CD4-positive, alpha-beta T cell treated with Interferon alpha-2 for 1 hour (primary cell): ENCODE measurements around the gene FAM13A.
"Not testable (repeated sequence)": the region's sequence is repeated elsewhere in the genome, so short reads cannot be mapped to it uniquely, and the experiment has no call there.

Experiments
- DNase-seq, 2 donors: peaks; one replicate each; pipeline ENCODE4 v3.0.0-alpha.2; 2020 to 2022

Gene FAM13A

DNA sequence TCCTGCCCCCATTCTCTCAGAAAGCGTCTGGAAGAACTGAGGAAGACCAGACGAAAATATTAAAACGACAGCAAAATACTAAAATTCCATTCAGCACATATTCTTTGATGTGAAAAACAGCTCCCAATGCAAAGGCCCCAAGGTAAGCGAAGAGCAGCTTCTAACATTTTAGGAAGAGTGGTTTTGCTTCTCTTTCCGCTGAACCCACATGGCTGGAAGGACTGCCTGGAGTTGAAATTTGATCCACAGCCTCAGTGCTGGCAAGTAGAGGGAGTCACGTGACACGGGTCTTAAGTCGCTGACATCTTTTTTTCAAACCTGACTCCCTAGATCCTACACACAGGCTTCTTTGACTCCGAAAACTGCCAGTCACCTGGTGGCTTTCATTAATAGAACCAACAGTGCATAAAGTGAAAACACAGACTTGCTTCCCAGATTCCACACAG lies at the start of gene FAM13A:
TSS of gene FAM13A (minus strand) at position 233 of the 446 bp plus-strand sequence. CDS start at position 12, 221 bp downstream.
- DNase-seq, result no peak

DNA sequence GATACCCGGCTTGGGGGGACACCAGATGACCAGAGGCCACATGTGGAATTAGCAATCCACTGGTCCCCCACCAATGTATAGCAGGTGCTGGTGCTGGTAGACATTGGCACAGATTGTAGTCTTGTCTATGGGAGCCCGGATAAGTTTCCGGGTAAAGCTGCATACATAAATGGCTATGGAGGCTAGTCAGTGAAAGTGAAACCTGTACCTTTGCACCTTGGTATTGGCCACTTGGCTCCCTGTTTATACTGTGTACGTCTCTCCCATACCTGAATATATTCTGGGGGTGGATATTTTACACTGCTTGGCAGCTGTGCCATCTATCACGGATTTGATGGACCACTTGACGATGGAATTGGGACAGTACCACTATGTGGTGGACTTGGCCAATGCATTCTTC lies 48.7 kb upstream of the FAM13A start:
- no peak for DNase-seq

DNA sequence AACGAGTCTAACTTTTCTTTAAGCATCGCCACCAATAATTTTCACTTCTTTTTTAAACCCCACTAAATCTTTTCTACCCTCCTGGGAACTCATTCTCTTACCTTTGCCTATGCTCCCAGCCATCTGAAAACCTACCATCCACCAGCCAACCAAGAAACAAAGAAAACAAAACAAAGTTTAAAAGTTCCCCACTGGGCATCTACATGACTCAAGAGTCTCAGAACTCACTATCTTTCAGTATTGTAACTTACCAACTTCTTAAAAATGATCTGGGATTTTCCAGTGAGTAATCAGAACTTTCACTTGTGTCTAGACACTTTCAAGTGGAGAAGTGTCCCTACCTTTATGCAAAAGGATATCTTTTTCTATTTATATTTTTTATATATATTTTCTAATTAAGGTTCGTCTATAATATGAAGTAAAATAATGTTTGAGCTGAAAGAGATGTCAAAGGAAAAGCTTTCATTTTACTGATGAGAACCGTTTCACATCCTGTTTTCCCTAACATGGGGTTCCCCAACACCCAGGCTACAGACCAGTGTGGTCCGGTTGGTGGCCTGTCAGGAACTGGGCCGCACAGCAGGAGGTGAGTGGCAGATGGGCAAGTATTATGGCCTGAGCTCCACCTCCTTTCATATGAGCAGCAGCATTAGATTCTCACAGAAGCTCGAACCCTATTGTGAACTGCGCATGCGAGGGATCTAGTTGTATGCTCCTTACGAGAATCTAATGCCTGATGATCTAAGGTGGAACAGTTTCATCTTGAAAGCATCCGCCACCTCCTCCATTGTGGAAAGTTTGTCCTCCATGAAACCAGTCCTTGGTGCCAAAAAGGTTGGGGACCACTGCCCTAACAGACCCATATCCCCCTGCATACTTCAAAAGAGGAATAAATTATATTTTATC lies 44.5 kb upstream of the FAM13A start:
- DNase-seq, result no peak

DNA sequence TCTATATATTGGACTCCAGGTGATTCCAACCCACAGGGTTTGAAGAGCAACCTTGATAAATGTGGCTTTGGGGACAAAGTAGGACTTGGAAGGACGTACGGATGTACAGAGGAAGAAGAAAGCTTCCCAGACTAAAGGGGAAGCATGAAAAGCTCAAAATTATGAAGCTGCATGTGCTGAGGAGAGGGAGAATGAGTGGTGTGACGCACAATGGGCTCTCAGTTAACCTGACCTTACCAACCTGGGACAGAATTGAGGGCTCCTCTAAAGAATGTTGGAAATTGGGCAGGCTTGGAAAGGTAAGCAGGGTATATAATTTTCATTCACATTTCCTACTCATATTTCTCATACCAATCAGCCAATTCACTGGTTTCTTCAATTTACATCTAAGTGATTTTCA lies 43.9 kb upstream of the FAM13A start:
- DNase-seq, result no peak

DNA sequence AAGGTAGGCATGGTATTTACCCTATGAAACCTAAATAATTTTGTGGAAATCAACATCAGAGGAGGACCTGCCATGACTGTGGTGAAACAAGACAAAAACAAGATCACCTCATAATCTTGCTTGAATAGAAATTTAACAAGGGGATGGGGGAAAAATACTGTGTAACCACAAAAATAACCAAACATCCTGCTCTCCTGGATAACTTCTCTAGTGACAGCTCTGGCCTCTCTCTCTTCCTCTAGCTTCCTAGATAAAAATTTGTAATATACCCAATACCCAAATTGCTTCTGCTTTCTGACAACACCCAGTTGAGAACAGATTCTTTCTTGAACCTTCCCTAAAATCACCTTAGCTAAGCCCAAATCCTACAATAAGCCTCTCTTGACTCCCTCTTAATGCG lies 42.5 kb upstream of the FAM13A start:
- no peak for DNase-seq

DNA sequence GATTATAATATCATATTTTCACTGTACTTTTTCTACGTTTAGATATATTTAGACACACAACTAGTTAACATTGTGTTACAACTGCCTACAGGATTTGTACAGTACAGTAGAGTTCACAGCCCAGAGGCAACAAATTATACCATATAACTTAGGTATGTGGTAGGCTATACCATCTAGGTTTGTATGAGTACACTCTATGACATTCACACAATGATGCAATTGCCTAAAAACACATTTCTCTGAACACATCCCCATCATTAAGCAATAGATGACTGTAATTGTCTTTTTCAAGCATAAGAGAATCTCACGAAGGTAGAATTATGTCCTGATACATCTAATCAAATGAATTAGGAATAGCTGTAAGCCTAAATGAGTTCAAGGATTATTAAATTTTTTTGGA lies 42.0 kb upstream of the FAM13A start:
- DNase-seq, result no peak

DNA sequence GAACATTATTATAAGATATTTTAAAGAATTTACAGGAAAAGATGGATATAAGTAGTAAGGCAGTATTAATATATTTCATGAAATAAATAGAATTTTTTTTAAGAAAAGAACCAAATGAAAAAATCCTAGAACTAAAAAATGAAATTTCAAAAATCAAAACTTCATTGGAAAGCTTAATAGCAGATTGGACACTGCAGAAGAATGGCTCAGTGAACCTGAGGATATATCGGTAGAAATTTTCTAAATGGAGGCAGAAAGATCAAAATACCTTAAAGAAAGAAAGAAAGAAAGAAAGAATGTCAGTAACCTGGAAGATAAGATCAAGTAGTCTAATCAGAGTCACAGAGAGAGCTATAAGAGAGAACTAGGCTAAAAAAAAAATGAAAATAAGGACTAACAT lies 21.3 kb upstream of the FAM13A start:
- DNase-seq, result no peak

DNA sequence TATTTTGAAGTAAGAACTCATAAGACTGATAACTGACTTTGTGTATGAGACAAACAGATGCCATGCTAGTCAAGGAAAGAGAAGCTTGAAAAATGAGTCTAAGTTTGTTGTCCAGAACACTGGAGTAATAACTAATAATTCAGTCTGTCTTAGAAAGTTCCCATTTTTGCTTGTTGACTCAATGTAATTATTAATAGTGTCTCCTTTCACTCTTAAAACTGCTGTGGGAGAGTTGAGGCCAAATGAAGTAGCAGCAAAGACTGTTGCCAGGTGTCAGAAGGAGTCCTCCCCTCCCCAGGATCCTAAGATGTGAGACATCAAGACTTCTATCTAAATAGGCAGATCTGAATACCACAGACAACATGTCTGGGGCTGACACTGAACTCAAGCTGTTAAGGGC lies 20.8 kb upstream of the FAM13A start:
- no peak for DNase-seq

DNA sequence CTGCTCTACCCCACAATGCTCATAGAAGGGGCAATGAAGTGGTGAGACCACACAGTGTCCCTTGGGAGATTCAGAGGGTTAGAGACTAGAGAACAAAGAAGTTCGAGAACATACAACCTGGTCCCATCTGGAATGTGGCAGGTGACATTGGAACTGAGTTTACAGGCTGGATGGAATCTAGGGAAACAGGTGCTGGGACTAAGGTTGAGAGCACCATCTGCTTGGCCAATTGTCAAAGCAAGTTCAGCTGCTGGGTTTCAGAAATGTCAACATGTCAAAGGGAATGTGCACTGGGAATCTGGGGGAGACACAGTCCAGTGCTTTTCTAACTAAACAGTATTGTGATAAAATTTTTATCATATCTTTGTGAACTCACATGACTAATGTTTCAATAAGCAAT lies 15.9 kb upstream of the FAM13A start:
- no peak for DNase-seq

DNA sequence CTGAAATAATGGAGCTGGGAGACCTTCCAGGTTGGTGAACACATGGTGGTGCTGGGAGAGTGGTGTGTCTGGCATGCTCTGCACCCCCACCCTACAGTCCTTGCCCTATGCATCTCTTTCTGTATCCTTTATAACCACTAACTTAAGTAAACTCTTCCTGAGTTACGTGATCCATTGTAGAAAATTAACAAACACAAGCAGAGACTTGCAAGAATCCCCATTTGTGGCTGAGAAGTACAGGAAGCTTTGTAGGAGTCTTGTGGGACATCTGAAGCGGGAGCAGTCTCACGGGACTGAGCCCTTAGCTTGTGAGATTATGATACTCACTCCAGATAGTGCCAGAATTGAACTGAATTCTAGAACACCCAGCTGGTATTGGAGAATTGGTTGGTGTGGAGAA lies 14.3 kb upstream of the FAM13A start:
- no peak for DNase-seq

DNA sequence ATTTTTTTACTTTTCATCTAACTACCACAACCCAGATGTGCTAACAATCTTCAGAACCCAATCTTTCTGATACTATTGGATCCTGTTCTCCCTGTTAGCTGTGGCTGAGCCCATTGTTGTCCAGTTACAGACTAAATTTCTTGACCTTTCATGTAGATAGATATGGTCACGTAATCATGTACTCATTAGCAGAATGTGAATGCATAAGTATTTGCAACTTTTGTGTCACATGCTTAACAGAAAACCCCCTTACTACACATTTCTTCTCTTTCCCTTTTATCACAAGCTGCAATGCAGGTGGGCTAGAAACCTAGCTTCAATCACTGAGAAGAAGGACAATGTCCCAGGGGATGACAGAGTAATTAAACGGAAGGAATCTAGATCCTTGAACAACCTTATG lies 13.1 kb upstream of the FAM13A start:
- DNase-seq, result no peak

DNA sequence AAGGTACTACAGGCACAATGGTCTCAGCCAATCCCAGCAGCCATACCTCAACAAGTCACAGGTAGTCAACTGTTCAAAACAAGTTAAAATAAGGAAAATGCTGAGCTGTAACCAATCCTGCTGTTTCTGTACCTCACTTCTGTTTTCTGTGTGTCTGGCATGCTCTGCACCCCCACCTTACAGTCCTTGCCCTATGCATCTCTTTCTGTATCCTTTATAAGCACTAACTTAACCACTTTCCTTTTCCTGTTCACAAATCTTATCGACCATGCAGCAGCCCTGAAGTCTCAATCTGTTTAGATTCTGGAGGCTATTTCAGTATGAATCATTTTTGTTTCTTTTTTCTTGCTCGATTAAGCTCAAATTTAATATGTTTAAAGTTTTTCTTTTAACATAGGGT lies 12.5 kb upstream of the FAM13A start:
- DNase-seq, result no peak

DNA sequence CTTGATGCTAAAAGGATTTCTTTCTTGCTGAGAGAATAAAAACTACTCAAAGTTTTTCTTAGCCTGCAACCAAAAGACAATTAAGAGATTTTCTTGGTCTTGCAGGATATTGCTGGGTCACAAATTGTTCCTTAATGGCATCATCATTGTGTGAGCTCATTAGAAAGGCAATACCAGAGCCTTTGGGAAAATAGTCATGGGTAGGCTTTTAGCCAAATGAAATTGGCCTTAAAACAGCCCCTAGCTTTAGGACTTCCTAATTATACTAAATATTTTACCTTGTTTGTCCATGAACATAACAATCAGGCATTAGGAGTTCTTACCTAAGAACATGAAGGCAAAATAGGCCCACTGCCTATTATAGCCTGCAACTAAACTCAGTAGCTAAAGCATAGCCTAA lies 10.4 kb upstream of the FAM13A start:
- DNase-seq, result no peak

DNA sequence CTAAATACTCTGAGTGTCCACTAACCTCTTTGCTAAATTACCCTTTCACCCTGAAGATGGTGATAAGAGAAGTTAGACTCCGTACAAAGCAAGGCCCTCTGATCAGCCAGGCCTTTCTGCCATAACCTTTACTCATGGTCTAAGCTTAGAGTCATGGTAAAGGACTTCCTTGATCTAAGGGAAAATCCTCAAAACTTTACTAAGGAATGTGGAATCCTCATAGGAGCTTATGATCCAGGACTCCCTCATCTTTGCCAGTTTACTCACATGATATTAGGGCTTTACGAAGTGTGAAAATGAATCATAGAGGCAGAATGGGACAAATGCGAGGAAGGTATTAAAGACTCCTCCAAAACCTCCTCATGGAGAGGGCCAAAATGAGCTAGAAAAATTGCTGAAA lies 7.9 kb upstream of the FAM13A start:
- no peak for DNase-seq

DNA sequence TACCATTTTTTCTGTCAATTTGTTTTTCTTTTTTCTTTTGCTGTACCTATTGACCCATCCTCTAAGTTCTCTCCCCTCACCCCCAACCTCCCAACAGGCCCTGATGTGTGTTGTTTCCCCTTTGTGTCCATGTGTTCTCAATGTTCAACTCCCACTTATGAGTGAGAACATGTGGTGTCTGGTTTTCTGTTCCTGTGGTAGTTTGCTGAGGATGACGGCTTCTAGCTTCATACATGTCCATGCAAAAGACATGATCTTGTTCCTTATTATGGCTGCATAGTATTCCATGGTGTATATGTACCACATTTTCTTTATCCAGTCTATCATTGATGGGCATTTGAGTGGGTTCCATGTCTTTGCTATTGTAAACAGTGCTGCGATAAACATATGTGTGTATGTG lies 859 bp upstream of the FAM13A start:
- DNase-seq, result not testable (repeated sequence)

DNA sequence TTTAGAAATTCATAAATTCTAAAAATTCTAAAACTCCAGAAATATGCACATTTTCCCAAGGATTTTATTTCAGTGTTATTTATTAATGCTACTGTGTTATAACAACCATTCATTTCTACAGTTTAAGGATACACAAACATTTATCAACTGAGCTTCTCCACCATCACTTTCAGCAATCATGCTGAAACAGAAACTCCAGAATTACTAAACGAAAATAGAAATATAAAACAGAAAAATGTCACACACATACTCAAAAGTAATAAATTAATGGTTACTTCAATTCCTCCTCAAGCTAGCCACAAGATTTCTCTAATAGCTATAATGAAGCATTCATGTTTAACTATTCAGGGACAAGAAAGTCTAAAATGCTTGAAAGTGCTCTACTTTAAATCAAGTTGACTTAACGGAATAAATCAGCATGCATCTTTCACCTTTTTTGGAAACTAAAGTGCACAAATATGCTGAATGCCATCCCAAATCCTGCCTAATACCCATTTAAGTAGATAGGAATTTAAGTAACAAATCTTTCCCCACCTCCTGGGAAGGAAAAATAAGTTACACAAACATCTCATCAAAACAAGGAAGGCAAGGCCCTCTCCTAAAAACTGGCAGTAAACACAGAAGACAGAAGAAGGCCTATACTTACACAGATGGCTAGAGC lies 563 bp downstream of the FAM13A start:
- DNase-seq, result no peak

DNA sequence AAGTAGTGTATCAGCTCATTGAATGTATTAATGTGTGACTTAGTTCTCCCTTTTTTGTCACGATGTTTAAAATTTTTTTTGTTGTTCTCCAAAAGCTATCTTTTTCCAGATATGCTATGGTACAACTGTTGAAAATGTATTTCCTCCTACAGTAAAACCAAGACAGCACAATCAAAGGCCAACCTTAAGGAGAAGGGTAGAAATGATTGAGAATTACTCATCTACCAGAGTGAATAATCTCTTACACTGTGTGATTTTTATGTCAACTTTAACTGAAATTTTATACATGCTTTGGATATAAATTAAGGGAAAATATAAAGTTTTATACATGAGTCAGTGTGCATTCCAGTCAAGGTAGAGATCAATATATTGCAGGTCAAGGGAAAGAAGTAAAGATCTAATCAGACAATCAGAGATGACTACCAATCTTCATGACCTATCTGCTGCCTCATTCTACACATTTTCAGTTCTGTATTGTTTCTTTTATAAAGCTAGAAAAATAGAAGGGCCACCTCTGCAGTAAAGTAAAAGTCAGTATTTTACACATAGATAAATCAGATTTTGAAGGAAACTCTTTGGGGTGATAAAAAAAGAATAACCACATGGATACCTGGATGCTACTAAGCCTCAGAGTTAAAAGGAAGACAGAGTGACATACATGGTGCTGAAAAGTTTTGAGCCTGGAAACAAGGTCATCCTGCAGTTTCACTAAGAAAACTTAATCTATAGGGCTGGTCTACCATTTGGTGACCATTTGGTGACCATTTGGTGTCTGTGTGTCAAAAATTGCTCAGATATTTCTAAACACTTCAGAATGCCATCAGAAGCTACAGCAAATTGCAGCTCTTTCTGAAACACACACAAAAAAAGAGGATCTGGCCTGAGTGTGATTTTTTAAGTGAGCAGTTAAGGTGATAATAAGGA lies 1.6 kb downstream of the FAM13A start:
- DNase-seq, result no peak

DNA sequence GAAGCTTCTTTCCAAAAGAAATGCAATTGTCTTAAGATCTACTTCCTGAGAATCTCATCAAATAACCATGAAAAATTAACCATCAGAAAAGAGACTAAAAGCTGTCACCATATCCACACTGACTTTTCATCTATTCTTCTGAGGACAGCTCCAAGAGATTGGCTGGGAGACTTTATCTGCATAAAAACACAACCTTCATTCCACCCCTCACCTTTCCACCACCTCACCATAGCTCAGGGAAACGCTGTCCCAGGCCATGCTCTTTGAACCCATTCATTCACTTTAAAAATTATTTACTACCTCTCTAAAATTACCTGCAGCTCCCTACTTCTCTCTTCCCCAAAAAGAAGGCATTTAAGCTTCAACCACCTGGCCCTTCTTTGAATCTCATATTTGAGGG lies 2.4 kb downstream of the FAM13A start:
- no peak for DNase-seq

DNA sequence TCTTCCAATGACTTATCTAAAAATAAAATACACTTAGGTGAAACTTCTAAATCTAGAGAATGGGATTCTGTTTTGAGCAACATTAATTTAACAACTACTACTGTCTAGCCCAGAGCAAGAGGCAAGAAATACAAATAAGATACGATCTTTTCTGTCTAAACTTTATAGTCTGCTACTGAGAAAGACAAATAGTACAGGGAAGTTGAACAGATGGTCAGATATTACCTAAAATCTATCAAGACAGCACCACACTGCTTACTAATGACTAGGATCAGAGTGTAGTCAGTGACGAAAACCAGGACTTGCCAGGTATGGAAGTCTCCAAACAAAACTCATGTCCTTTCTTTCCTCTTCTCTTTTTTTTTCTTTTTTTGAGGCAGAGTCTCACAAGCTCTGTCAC lies 7.1 kb downstream of the FAM13A start:
- DNase-seq, result no peak

DNA sequence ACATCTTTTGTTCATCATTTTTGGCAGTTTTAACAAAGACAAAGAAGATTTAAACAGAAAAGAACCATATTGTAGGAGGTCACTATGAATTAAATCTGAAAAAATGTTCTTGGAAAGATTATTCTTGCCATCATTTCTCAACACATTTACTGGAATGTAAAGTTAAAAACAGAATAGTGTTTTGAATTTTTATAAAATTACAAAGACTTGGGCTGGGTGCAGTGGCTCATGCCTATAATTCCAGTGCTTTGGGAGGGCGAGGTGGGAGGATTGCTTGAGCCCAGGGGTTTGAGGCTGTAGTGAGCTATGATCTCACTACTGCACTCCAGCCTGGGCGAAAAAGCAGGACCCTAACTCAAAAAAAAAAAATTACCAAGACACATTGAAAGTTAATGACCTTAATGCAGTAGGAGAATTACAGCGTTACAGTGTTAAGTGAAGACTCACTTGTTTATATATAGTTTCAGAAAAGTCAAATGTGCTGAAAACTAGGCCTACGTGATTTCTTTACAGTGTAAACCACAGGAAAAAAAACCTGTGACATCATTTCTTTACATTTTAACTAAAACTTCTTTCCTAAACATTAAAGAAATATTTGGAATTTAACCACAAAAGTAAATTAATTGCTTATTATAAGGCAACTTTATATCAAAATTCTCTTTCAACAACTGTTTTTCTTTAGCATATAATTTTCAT lies 7.9 kb downstream of the FAM13A start:
- DNase-seq, result no peak

DNA sequence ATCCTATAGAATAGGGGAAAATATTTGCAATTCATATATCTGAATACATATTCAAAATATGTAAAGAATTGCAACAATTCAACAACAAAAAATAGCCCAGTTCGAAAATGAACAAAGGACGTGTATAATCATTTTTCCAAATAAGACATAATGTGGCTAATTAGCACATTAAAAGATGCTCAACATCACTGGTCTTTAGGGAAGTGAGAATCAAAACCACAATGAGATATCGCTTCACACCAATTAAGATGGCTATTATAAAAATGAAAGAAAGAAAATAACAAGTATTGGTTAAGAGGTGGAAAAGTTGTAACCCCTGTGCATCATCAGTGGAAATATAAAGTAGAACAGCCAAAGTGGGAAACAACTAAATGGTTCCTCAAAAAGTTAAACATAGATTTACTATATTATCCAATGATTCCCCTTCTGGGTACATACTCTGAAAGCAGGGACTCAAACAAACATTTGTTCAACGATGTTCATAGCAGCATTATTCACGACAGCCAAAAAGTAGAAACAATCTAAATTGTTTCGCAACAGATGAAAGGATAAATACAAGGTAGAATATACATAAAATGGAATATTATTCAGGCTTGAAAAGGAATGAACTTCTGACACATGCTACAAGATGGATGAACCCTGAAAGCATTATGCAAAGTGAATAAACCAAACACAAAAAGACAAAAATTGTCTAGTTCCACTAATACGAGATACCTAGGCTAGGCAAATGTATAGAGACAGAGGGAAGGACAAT lies 12.7 kb downstream of the FAM13A start:
- DNase-seq, result no peak

DNA sequence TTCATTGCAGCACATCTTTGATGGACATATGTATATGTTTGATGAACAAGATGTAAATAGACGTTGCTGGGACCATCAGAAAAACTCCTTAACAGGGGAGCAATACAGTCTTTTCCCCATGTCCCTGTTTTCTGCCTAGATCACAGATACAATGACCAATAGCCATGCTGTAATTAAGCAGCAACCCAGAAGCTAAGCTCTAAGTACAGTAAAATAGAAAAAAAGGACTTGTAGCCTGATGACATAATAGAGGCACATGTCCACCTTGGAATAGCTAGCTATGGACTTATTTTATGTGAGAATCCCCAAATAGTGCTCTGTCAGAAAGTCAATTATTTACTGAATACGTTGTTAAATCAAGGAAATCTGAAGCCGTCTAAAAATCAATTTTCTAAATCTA lies 14.9 kb downstream of the FAM13A start:
- DNase-seq, result no peak
